Fibroblast of upper back skin (primary cell): ENCODE results near the gene OCIAD1.
"Not testable (repeated sequence)": the region's sequence is repeated elsewhere in the genome, so short reads cannot be mapped to it uniquely, and the experiment has no call there.

ENCODE experiments used
- DNase-seq: peaks from one replicate; pipeline ENCODE4 v3.0.0-alpha.2; 2013

The OCIAD1 gene

GRCh38 chr4:48821431-48821830 is 9.5 kb upstream of the OCIAD1 start:
- not testable (repeated sequence) for DNase-seq

GRCh38 chr4:48827622-48828021 is 3.3 kb upstream of the OCIAD1 start:
- DNase-seq, result no peak

- no peak for DNase-seq
Measured at GRCh38 chr4:48831532-48832030, 693 bp downstream of the OCIAD1 start.

GRCh38 chr4:48832571-48832970 is 1.7 kb downstream of the OCIAD1 start:
- no peak for DNase-seq

- DNase-seq, result no peak
Measured at GRCh38 chr4:48836658-48837057, 5.8 kb downstream of the OCIAD1 start.

GRCh38 chr4:48841045-48841827 is 10.3 kb downstream of the OCIAD1 start:
- DNase-seq, result no peak

GRCh38 chr4:48844843-48845242 is 14.0 kb downstream of the OCIAD1 start:
- DNase-seq, result no peak

- not testable (repeated sequence) for DNase-seq
Measured at GRCh38 chr4:48848799-48849198, 17.9 kb downstream of the OCIAD1 start.

- no peak for DNase-seq
Measured at GRCh38 chr4:48851651-48852050, 20.8 kb downstream of the OCIAD1 start.

GRCh38 chr4:48853604-48854394 is 22.9 kb downstream of the OCIAD1 start:
- DNase-seq, result no peak

- no peak for DNase-seq
Measured at GRCh38 chr4:48854395-48854683, 23.5 kb downstream of the OCIAD1 start.

- no peak for DNase-seq
Measured at GRCh38 chr4:48854982-48855381, 24.1 kb downstream of the OCIAD1 start.

GRCh38 chr4:48858130-48858529 is 27.2 kb downstream of the OCIAD1 start:
- DNase-seq, result no peak

- no peak for DNase-seq
Measured at GRCh38 chr4:48862038-48862437, 31.1 kb downstream of the OCIAD1 start.

GRCh38 chr4:48862661-48863060 is 31.8 kb downstream of the OCIAD1 start:
- peak; percentile 21 for DNase-seq

GRCh38 chr4:48863728-48864127 is 32.8 kb downstream of the OCIAD1 start:
- DNase-seq, result no peak

- DNase-seq, result not testable (repeated sequence)
Measured at GRCh38 chr4:48864696-48865095, 33.8 kb downstream of the OCIAD1 start.

GRCh38 chr4:48877827-48878535 is 47.1 kb downstream of the OCIAD1 start:
- DNase-seq, result no peak

- no peak for DNase-seq
Measured at GRCh38 chr4:48879561-48880442, 48.9 kb downstream of the OCIAD1 start.

GRCh38 chr4:48881646-48882045 is 50.8 kb downstream of the OCIAD1 start:
- not testable (repeated sequence) for DNase-seq

- not testable (repeated sequence) for DNase-seq
Measured at GRCh38 chr4:48889750-48890149, 58.9 kb downstream of the OCIAD1 start.

GRCh38 chr4:48891028-48891619 is 60.2 kb downstream of the OCIAD1 start:
- no peak for DNase-seq
